NOMO-1 (cell line): ENCODE data around the gene MIDN.

ENCODE experiments used
- DNase-seq, 2 experiments: peaks; one replicate each; lab custom pipeline; 2025; ENCODE audit not compliant: unreplicated experiment in 2 of 2; lab: John Stamatoyannopoulos, UW

Gene MIDN

DNA sequence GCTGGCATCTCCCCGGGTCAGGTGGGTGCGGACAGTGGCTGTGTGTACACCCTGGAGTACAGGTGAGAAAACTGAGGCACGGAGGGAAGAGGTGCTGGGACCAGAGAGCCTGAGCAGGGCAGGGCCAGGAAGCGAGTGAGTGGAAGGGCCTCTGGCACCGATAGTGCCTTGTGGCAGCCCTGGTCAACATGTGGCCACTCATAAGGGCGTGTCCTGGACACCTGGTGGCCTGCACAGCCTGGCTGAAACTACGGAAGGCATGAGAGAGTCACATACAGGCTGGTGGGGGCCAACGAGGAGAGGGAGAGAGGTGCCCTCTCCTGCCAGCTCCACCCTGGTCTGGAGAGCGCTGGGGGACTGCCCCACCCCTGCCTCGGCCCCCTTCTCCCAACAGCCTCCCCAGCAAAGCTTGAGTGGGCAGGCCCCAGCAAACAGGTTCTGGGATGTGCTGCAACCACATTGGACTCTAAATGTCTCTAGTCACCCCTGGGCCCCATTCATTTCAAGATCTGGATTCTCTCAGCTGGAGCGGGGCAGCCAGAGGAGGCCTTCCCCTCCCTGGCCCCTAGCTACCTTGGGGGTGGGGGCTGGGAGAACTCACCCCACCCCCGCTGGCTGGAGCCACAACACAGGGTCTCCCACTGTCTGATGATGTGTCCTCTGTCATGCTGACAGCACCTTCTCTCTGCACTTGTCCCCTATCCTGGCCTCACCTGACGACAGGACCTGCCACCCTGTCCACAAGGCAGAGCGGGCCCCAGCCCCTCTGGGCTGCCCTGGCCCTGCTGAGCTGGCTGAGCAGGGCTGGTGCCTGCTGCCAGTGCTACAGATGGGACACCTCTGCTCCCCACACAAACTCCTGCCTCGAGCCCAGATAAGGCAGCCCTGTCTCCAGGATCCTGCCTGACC, 16.4 kb upstream of the MIDN start:
- DNase-seq: no peak

DNA sequence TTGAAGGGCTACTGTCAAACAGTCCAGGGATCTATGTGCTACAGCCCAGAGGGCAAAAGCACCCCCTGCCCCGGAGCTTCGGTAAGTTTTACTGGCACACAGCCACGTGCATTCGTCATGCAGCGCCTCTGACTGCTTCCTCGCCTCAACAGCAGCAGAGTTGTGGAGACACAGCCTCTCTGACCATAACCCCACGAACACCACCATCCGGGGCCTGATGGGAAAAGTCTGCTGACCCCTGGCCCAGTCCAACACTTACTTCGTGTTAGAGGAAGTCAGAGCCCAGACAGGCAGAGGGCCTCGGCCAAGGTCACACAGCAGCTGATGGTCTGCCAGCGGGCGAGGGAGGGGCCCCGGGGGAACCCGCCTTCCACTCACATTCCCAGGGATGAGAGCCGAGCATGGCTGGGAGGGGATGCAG, 15.7 kb upstream of the MIDN start:
- DNase-seq: no peak

GRCh38 chr19:1233115-1233667, 15.2 kb upstream of the MIDN start:
- DNase-seq: no peak

DNA sequence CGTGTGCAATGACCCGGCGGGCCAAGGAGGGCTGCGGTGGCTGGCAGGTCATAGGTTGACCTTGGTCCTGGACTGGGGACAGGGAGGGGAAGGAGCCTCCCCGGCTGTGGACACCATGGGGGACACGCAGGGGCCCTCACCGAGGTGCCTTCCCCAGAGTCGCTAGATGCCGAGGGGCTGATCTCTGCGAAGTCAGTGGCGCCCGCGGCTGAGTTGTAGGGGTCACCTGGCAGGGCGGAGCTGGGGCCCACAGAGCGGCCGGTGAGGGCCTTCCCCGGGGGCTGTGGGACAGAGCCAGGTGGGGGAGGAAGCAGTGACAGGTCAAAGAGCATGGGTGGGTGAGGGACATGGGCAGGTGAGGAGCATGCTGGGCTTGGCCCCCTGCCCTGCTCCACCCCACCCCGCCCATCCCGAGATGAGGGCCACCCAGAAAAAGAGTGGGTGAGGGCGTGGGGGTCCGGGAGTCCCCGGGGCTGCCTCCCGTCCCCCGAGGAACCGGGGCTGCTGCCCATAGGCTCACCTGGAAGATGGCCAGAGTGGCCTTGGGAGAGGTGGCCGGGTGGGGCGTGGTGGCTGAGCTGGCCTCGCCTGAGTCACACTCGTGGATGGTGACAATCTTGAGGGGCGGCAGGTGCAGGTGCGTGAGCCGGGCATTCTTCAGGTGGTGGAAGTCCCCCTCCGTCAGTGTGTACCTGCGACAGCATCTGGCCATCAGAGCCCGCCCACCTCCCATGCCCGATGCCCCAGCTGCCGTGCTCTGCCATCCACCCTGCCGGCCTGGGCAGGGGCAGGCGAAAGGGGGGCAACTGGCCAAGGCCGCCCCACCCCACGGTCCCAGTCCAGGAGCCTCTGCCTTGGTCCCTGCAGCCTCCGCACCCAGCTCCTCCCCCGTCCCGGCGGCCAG, 14.1 kb upstream of the MIDN start:
- DNase-seq: no peak

GRCh38 chr19:1234955-1235380, 13.4 kb upstream of the MIDN start:
- DNase-seq: no peak

DNA sequence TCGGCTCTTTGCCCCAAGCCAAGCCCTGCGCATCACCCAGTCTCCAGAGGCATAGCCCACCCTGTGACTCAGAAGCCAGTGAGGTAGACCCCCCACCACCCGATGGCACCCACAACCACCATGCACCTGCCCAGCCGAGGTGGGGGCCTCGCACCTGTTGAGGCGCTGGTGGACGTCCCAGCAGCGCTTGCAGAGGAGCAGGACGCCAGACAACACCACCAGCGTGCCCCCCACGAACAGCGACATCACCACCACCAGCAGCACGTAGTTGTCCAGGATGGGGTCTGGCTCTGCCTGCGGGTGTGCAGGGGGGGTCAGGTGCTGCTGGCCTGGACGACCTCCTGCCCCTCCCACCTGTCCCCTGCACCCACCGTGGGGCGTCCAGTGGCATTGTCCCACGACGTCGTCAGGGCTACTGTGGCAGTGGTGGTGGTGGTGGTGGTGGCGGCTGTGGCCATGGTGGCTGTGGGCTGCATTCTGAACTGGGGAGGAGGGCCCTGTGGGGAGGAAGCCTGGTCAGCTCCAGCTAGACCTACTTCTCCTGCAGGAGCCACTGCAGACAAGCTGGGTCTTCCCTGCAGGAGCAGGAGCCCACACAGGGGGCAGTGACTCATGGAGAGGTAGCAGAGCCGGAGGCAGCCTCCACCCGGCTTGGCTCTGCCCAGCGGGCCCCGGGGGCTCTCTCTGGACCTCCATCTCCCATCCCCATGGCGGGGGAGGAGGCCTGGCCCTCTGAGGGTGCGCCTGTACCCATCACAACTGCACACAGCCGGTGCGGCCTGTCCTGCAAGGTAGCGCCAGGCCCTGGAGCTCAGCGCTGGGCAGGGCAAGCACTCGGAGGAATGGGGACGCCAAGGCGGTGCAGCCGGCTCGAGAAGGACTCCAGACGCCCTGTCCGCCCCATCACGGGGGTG, 12.5 kb upstream of the MIDN start:
- no peak for DNase-seq

DNA sequence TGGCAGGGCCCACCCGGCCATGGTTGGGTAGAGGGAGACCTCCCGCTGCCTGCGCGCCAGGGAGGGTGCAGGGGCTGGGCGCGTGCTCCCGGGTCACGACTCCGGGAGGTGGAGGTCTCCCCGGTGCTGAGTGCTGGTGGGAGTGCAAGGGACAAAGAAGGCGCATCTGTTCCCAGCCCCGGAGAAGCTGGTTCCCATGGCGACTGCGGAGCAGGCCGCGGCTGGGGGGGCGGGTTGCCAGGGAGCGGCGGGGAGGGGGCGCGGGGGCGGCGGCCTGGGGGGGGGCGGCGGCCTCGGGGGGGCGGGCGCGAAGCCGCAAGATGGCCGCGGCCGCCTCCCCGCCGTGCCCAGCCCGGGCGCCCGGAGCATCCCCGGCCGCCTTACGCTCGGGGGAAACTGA, 11.8 kb upstream of the MIDN start:
- DNase-seq: no peak

GRCh38 chr19:1237027-1237659, 11.2 kb upstream of the MIDN start:
- DNase-seq: no peak

- DNase-seq: no peak
These were observed 10.5 kb upstream of the MIDN start, which contains the start of gene CBARP for GRCh38 chr19:1237754-1238368. CBARP (minus strand) TSS chr19:1238005; CDS start chr19:1236100, 1,905 bp downstream.

- DNase-seq: no peak
These were observed 9.7 kb upstream of the MIDN start for GRCh38 chr19:1238369-1239303.

DNA sequence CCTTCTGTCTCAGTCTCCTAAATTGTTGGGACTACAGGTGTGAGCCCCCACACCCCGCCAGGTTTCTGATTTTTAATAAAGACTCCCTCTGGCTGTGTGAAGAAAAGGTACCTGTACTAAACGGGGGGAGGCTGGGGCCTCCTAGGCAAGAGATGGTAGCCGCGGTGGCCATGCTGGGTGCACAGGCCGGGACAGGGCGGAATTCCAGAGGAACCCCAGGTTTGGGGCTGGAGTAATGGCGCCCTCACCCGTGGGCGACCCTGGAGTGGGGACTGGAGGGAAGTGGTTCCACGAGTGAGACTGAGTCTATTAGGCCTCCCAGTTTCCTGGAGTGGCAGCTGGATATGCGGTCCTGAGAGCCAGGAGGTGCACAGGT, 9.0 kb upstream of the MIDN start:
- DNase-seq: no peak

DNA sequence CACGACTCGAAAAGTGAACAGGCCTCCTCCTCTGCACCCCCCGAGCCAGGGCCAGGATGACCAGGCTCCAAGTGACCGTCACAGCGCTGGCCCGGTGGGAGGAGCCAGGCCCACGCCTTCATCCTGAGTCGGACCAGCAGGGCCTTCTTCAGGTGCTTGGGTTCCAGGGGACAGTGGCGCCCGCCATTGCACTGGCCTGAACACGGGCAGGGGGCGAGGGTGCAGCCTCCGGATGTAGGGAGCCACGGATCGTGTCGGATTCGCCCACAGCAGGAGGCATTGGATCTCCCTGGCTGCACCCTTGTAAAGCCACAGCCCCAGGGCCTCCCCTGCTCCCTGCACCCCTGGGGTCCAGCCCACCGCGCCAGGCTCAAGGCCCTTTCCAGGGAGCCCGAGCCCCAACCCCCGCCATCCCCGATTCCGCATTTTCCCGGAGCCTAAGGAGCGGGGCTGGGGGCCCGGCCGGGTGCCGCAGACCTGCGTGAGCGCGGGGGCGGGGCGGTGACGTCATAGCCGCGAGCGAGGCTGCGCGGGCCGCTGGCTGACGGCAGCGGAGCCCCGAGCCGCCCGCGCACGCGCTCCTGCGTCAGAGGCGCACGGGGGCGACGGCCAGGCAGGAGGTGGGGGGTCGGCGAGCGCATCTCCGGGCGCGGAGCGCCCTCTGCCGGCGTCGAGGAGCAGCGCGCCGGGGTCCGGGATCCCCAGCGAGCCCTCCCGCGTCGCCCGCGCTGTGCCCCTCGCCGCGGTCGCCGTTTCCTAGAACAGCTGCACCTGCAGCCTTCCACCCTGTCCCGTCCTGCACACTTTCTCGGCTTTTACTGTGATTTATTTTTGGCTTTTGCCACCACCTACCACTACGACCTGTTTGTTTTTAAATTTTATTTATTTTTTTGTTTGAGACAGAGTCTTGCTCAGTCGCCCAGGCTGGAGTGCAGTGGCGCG, 8.3 kb upstream of the MIDN start:
- DNase-seq: peak; percentile 63 to 87

GRCh38 chr19:1240925-1241324, 7.5 kb upstream of the MIDN start:
- no peak for DNase-seq

DNA sequence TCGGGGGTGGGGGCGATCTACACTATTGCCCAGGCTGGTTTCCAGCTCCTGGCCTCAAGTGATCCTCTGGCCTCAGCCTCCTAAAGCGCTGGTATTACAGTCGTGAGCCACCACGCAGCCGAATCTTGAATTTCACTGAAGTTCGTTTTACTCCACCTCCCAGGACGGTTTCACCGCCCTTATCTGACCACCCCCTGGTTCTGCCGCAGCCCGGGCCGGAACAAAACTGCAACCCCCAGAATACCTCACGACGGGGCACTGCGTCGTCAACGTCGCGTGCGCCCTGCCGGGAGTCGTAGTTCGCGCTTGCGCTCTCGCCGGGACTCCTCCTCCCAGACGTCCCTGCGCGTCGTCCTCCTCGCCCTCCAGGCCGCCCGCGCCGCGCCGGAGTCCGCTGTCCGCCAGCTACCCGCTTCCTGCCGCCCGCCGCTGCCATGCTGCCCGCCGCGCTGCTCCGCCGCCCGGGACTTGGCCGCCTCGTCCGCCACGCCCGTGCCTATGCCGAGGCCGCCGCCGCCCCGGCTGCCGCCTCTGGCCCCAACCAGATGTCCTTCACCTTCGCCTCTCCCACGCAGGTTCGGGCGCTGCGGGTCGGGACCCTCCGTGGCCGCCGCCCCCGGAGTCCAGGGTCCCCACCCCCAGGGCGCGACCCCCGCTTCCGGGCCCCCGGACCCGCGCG, 6.8 kb upstream of the MIDN start, which contains the start of gene ATP5F1D:
ATP5F1D (plus strand) TSS at position 335 of the 679 bp plus-strand sequence; CDS start at position 435, 100 bp downstream.
- DNase-seq: peak; percentile 90 to 94

- peak; percentile 77 to 86 for DNase-seq
These were observed 4.4 kb upstream of the MIDN start for GRCh38 chr19:1243768-1244692.
